ENCODE data around the gene EBF3. TPM values are rescaled to one million over a fixed set of nuclear protein-coding genes. Genes with fewer than 3 reads are reported as not detected.

The EBF3 gene
- polyA plus RNA-seq, 2 donors, result 0.57 to 0.58 TPM

DNA sequence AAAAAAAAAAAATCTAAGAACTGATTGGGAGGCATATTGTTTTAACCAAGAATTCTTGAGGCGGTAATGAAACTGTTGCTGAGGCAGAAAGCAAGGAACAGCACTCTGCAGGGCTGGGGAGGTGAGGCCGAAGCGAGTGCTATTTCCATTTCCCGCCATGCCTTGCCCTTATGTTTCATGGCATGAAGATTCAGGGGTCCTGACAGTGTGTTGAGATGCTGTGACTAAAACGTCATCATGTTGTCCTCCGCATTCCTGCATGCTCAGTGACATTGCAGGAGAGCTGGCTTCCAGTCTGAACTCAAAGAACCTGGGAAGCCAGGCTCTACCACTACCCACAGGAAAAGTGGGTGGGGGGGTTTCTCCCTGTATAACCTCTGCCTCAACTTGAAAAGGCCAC is 85.2 kb downstream of the EBF3 start:
- Histone ChIP-seq H3K27ac (ENCODE audit: low read depth in 2 of 2, low read length in 1 of 2) (no peak overlapping the region), H3K36me3 (ENCODE audit: control insufficient read depth in 2 of 2, insufficient read depth in 2 of 2, low read length in 1 of 2) (no peaks in the 10 kb centered on the region)
- 88 to 90% methylated on average over 6 of the region's 6 CpGs for WGBS, 2 donors

DNA sequence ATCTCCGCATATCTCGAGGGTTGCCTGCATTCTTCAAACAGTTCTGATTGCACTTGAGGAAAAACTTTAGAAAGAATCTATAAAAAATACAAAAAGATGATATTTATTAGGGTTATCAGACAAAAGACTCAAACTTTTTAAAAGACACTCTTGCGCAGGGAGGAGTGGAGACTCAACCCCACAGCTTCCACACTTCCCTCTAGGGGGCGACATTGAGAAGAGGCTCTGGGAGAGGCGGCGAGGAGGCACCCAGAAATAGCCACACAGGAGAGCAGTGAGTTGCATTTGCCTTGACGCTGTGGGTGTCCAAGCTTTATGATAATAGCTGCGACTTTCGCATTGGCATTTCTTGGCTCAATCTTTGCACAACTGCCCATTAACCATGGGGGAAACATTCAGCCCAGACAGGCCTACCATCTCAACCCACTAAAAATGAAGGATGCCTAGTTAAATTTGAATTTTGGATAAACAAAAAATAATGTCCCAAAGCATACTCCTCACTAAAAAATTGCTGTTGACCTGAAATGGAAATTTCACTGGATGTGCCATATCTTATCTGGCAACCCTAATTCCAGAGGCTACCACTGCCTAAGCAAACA is 86.2 kb downstream of the EBF3 start:
- no peaks in the 10 kb centered on the region for H3K9me3 ChIP-seq (ENCODE audit: control insufficient read depth in 2 of 2, insufficient read depth in 1 of 2, low read depth in 1 of 2, low read length in 1 of 2)
- no peaks in the 10 kb centered on the region for H3K36me3 ChIP-seq (ENCODE audit: control insufficient read depth in 2 of 2, insufficient read depth in 2 of 2, low read length in 1 of 2)
- no peak overlapping the region for H3K27ac ChIP-seq (ENCODE audit: low read depth in 2 of 2, low read length in 1 of 2)
- no peaks in the 10 kb centered on the region for H3K4me1 ChIP-seq (ENCODE audit: control insufficient read depth in 2 of 2, insufficient read depth in 2 of 2, low read length in 1 of 2)
- WGBS, 2 donors, result 68 to 77% methylated on average over 9 of the region's 9 CpGs
- no peaks in the 10 kb centered on the region for H3K27me3 ChIP-seq (ENCODE audit: control insufficient read depth in 1 of 2, insufficient read depth in 2 of 2, low read length in 2 of 2)
- H3K4me3 ChIP-seq (ENCODE audit: low read depth in 1 of 2, low read length in 2 of 2), result no peak overlapping the region

More for the DNA sequence above, 85.2 kb downstream of the EBF3 start:
- Histone ChIP-seq H3K9me3 (ENCODE audit: control insufficient read depth in 2 of 2, insufficient read depth in 1 of 2, low read depth in 1 of 2, low read length in 1 of 2) (no peaks in the 10 kb centered on the region), H3K27me3 (ENCODE audit: control insufficient read depth in 1 of 2, insufficient read depth in 2 of 2, low read length in 2 of 2) (no peaks in the 10 kb centered on the region), H3K4me3 (ENCODE audit: low read depth in 1 of 2, low read length in 2 of 2) (no peak overlapping the region), H3K4me1 (ENCODE audit: control insufficient read depth in 2 of 2, insufficient read depth in 2 of 2, low read length in 1 of 2) (no peaks in the 10 kb centered on the region)

DNA sequence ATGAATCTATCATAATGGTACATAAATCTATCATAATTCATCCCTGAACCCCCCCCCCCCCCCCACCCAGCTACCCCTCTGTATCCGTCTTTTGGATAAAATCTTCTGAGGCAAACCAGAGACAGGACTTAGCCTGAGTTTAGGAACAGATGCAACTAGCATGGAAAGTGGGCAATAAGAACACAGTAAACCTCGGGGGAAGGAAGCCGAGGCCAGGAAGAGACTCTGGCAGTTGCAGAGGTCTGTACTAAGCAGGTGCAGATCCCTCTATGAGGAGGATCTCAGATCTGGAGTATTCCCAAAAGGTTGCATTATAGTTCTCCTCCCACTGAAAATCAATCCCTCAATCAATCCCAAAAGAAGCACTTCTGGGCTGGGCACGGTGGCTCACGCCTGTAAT is 87.2 kb downstream of the EBF3 start:
- H3K9me3 ChIP-seq (ENCODE audit: control insufficient read depth in 2 of 2, insufficient read depth in 1 of 2, low read depth in 1 of 2, low read length in 1 of 2), result no peaks in the 10 kb centered on the region
- 71 to 82% methylated on average over 5 of the region's 5 CpGs for WGBS, 2 donors
- H3K4me1 ChIP-seq (ENCODE audit: control insufficient read depth in 2 of 2, insufficient read depth in 2 of 2, low read length in 1 of 2), result no peaks in the 10 kb centered on the region
- H3K4me3 ChIP-seq (ENCODE audit: low read depth in 1 of 2, low read length in 2 of 2), result no peak overlapping the region
- H3K27me3 ChIP-seq (ENCODE audit: control insufficient read depth in 1 of 2, insufficient read depth in 2 of 2, low read length in 2 of 2), result no peaks in the 10 kb centered on the region
- no peak overlapping the region for H3K27ac ChIP-seq (ENCODE audit: low read depth in 2 of 2, low read length in 1 of 2)
- H3K36me3 ChIP-seq (ENCODE audit: control insufficient read depth in 2 of 2, insufficient read depth in 2 of 2, low read length in 1 of 2), result no peaks in the 10 kb centered on the region

DNA sequence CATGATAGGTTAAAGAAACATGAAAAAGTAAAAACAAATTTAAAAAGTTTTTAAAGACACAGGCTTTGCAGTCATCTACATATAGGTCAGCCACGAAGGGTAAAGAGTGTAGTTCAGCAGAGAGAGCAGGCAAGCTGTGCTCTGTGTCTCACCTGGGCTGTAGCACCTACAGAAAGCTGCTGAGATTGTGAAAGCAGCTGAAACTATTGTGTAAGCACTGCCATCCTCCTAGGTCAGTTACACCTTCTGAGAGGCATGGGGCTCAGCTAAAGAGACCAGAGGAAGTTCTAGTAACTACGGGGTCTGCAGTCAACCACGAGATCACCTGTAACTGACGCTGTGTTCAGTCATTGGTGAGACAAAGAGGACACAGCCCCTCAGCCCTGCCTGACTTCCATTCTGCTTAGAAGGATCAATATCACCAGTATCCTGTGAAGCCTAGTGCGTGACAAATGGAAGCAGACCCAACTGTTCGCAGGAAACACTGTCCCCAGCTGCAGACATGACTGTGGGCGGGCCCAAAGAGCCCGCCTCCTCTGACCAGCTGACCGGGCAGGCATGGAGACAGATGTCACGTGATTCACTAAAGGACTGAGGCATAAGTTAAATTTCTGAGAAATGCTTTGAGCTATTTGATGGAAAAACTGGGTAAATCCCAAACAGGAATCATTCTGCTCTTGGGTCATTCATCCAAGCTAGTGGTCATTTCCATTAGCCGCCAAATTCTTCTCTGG is 87.9 kb downstream of the EBF3 start:
- no peaks in the 10 kb centered on the region for H3K9me3 ChIP-seq (ENCODE audit: control insufficient read depth in 2 of 2, insufficient read depth in 1 of 2, low read depth in 1 of 2, low read length in 1 of 2)
- H3K36me3 ChIP-seq (ENCODE audit: control insufficient read depth in 2 of 2, insufficient read depth in 2 of 2, low read length in 1 of 2), result no peaks in the 10 kb centered on the region
- no peaks in the 10 kb centered on the region for H3K27me3 ChIP-seq (ENCODE audit: control insufficient read depth in 1 of 2, insufficient read depth in 2 of 2, low read length in 2 of 2)
- 72 to 80% methylated on average over 11 of the region's 11 CpGs for WGBS, 2 donors
- no peak overlapping the region for H3K4me3 ChIP-seq (ENCODE audit: low read depth in 1 of 2, low read length in 2 of 2)
- no peak overlapping the region for H3K27ac ChIP-seq (ENCODE audit: low read depth in 2 of 2, low read length in 1 of 2)
- H3K4me1 ChIP-seq (ENCODE audit: control insufficient read depth in 2 of 2, insufficient read depth in 2 of 2, low read length in 1 of 2), result no peaks in the 10 kb centered on the region

DNA sequence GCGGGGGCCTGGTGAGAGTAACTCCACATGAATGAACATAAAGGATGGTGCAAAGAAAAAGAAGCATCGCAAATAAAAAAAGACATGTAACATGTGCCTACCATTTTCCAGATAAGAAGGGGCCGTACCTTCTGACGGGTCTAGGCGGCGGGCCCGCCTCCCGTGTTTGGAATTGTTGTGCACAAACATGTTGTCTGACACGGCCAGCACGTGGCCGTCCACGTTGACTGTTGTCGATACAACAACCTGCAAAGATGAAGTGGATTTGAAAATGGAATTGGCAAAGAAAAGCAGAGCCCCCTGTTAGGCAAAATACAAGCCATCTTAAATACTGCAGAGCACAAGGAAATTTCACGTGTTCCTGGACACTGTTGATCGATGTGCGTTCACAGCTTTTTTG is 90.7 kb downstream of the EBF3 start:
- Histone ChIP-seq H3K9me3 (ENCODE audit: control insufficient read depth in 2 of 2, insufficient read depth in 1 of 2, low read depth in 1 of 2, low read length in 1 of 2) (no peaks in the 10 kb centered on the region), H3K27ac (ENCODE audit: low read depth in 2 of 2, low read length in 1 of 2) (no peak overlapping the region), H3K4me3 (ENCODE audit: low read depth in 1 of 2, low read length in 2 of 2) (no peak overlapping the region), H3K4me1 (ENCODE audit: control insufficient read depth in 2 of 2, insufficient read depth in 2 of 2, low read length in 1 of 2) (no peaks in the 10 kb centered on the region), H3K36me3 (ENCODE audit: control insufficient read depth in 2 of 2, insufficient read depth in 2 of 2, low read length in 1 of 2) (no peaks in the 10 kb centered on the region), H3K27me3 (ENCODE audit: control insufficient read depth in 1 of 2, insufficient read depth in 2 of 2, low read length in 2 of 2) (no peaks in the 10 kb centered on the region)
- WGBS, 2 donors, result 91 to 93% methylated on average over 16 of the region's 16 CpGs

DNA sequence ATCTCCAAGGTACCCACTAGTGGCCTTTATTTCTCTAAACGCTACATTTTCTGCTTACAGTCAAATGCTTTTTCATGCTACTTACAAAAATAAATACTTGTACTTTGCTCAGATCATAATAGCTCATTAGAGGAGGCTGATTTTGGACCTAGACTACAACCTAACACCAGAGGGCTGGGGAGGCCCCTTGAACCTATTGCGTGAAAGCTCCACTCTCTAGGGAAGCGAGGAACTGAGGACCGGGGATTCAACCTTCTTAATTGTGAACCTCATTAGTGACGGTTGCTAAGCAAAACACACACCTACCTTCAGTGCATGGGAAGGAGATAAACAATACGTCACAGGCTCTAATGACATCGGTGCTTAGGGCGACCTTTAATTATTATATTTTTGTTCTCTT is 92.1 kb downstream of the EBF3 start:
- no peak overlapping the region for H3K4me3 ChIP-seq (ENCODE audit: low read depth in 1 of 2, low read length in 2 of 2)
- H3K4me1 ChIP-seq (ENCODE audit: control insufficient read depth in 2 of 2, insufficient read depth in 2 of 2, low read length in 1 of 2), result no peaks in the 10 kb centered on the region
- no peak overlapping the region for H3K27ac ChIP-seq (ENCODE audit: low read depth in 2 of 2, low read length in 1 of 2)
- no peaks in the 10 kb centered on the region for H3K36me3 ChIP-seq (ENCODE audit: control insufficient read depth in 2 of 2, insufficient read depth in 2 of 2, low read length in 1 of 2)
- H3K9me3 ChIP-seq (ENCODE audit: control insufficient read depth in 2 of 2, insufficient read depth in 1 of 2, low read depth in 1 of 2, low read length in 1 of 2), result no peaks in the 10 kb centered on the region
- WGBS, 2 donors, result 83 to 90% methylated on average over 8 of the region's 8 CpGs
- no peaks in the 10 kb centered on the region for H3K27me3 ChIP-seq (ENCODE audit: control insufficient read depth in 1 of 2, insufficient read depth in 2 of 2, low read length in 2 of 2)

DNA sequence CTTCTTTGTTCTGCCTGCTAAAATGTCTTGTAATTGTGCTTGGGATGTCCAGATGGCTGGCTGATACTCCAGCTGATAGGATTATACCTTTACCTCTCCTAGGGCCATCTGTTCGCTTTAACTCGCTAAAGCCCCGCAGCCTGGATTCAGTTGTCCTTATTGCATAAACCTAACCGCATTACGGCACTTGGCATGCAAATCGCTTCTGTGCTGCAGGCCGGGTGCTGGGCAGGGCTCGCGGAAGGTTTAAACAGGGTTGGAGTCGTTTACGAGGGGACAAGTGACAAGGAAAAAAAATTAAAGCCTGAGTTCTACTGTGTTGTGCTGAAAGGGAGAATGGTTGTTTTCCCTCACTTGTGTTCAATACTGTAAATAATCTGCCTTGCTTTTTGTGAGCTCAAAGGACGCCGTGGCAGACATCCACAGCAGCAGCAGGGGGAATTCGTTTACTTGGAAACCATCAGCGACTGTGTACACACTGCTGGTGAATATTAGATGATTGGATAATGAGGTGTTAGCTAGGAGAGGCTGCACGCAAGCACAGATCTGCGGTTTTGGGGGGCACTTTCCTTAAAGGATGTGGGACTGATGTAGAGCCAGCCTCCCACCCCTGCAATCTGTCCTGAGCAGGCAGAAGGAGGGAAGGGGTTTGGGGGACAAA is 93.0 kb downstream of the EBF3 start:
- Histone ChIP-seq H3K9me3 (ENCODE audit: control insufficient read depth in 2 of 2, insufficient read depth in 1 of 2, low read depth in 1 of 2, low read length in 1 of 2) (no peaks in the 10 kb centered on the region), H3K36me3 (ENCODE audit: control insufficient read depth in 2 of 2, insufficient read depth in 2 of 2, low read length in 1 of 2) (no peaks in the 10 kb centered on the region), H3K4me1 (ENCODE audit: control insufficient read depth in 2 of 2, insufficient read depth in 2 of 2, low read length in 1 of 2) (no peaks in the 10 kb centered on the region), H3K27ac (ENCODE audit: low read depth in 2 of 2, low read length in 1 of 2) (no peak overlapping the region), H3K27me3 (ENCODE audit: control insufficient read depth in 1 of 2, insufficient read depth in 2 of 2, low read length in 2 of 2) (no peaks in the 10 kb centered on the region), H3K4me3 (ENCODE audit: low read depth in 1 of 2, low read length in 2 of 2) (no peak overlapping the region)
- WGBS, 2 donors, result 24 to 28% methylated on average over 17 of the region's 17 CpGs

DNA sequence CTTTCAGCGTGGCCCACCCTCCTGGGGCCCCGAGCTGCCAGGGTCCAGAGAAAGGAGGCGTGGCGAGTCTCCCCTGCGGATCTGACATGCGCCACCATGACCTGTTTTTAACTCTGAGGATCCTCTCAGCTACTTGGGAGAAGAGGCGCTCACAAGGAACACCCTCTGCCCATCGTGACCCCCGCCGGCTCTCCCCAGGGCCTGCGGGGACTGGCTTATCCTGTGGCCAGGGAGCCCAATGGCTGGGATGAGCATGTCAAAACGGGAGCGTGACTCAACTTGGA is 93.7 kb downstream of the EBF3 start:
- no peak overlapping the region for H3K4me3 ChIP-seq (ENCODE audit: low read depth in 1 of 2, low read length in 2 of 2)
- WGBS, 2 donors, result 83 to 94% methylated on average over 13 of the region's 13 CpGs
- no peaks in the 10 kb centered on the region for H3K4me1 ChIP-seq (ENCODE audit: control insufficient read depth in 2 of 2, insufficient read depth in 2 of 2, low read length in 1 of 2)
- H3K36me3 ChIP-seq (ENCODE audit: control insufficient read depth in 2 of 2, insufficient read depth in 2 of 2, low read length in 1 of 2), result no peaks in the 10 kb centered on the region
- H3K27ac ChIP-seq (ENCODE audit: low read depth in 2 of 2, low read length in 1 of 2), result no peak overlapping the region
- H3K9me3 ChIP-seq (ENCODE audit: control insufficient read depth in 2 of 2, insufficient read depth in 1 of 2, low read depth in 1 of 2, low read length in 1 of 2), result no peaks in the 10 kb centered on the region
- no peaks in the 10 kb centered on the region for H3K27me3 ChIP-seq (ENCODE audit: control insufficient read depth in 1 of 2, insufficient read depth in 2 of 2, low read length in 2 of 2)

DNA sequence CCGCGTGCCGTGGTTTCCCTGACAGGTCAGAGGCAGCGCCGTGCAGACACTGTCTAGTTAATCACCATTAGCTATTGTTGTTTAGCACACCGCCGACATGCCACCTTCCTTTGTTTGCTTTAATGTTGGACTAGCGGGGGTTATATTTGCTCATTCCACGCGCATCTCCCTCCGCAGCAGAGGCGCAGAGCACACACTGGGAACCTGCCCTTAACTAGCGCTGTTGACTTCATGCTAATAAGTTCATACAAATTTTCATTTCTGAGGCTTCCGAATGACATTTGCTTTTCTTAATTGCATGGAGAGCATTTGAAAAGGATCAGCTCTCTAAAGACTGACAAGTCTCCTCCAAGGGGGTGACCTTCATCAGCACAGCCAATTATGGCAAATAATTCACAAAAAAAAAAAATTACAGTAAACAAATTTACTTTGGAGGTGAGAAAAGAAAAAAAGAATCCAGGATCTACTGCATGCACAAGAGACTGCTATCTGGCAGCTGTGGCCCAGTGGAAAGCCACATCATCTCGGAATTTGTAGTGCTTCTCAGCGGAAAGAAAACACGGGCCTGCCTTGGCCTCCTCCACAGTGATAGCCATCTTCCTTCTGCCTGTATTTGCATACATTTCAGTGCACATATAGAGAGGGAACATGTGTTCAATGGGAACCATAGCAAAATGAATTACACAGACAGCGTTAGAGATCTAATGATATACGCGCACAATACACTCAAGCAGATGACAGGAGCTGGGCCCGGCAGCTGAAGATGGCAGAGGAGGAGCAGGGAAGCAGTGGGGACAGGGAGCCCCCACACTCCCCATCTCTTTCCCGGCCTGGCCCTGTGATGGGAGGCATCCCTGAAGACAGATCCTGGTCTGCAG is 94.2 kb downstream of the EBF3 start:
- WGBS, 2 donors, result 86 to 92% methylated on average over 22 of the region's 22 CpGs
- Histone ChIP-seq H3K27ac (ENCODE audit: low read depth in 2 of 2, low read length in 1 of 2) (no peak overlapping the region), H3K36me3 (ENCODE audit: control insufficient read depth in 2 of 2, insufficient read depth in 2 of 2, low read length in 1 of 2) (no peaks in the 10 kb centered on the region)

More for the DNA sequence above, 94.2 kb downstream of the EBF3 start:
- H3K4me1 ChIP-seq (ENCODE audit: control insufficient read depth in 2 of 2, insufficient read depth in 2 of 2, low read length in 1 of 2), result no peaks in the 10 kb centered on the region
- H3K9me3 ChIP-seq (ENCODE audit: control insufficient read depth in 2 of 2, insufficient read depth in 1 of 2, low read depth in 1 of 2, low read length in 1 of 2), result no peaks in the 10 kb centered on the region
- no peaks in the 10 kb centered on the region for H3K27me3 ChIP-seq (ENCODE audit: control insufficient read depth in 1 of 2, insufficient read depth in 2 of 2, low read length in 2 of 2)
- no peak overlapping the region for H3K4me3 ChIP-seq (ENCODE audit: low read depth in 1 of 2, low read length in 2 of 2)
